Measurements from ENCODE around the gene RIC1.

RIC1 gene

DNA sequence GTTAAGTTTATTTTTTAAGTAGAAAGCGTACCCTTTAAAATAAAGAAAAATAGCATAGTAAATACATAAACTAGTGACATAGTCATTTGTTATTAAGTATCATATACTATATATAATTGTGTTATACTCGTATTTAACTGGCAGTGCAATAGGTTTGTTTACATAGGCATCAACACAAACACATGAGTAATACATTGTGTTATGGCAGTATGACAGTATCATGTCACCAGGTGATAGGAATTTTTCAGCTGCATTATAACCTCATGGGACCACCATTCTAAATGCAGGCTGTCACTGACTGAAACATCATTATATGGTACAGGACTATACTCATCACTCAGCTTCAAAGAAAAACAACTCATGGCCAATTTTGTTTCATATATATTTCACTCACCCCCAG is 8.4 kb upstream of the RIC1 start:
- Histone ChIP-seq H3K4me2 (ENCODE audit: low read depth, low read length, poor library complexity, severe bottlenecking) (no peak overlapping the region), H3F3A (ENCODE audit: low read depth) (no peaks in the 10 kb centered on the region), H4K20me1 (ENCODE audit: insufficient read depth, low read length, poor library complexity, severe bottlenecking) (no peaks in the 10 kb centered on the region), H3K36me3 (ENCODE audit: insufficient read depth, low read length) (no peaks in the 10 kb centered on the region), H3K79me2 (ENCODE audit: insufficient read depth, low read length) (peaks cover 13% of the 10 kb centered on the region; the same call in 1 of the 2 replicates), H3K9me2 (replicated peaks; ENCODE audit: low read depth, low read length) (no peaks in the 10 kb centered on the region), H3K27me3 (ENCODE audit: insufficient read depth, low read length, poor library complexity, severe bottlenecking) (no peaks in the 10 kb centered on the region), H2AFZ (ENCODE audit: low read length) (no peak overlapping the region), H3K4me3 (ENCODE audit: low read length, poor library complexity, severe bottlenecking) (no peak overlapping the region), H3K9ac (ENCODE audit: low read depth, low read length, poor library complexity, severe bottlenecking) (no peak overlapping the region), H3K9me3 (ENCODE audit: insufficient read depth, low read depth, low read length) (no peaks in the 10 kb centered on the region), H3K4me1 (ENCODE audit: insufficient read depth, low read length, poor library complexity, severe bottlenecking) (peaks cover 33% of the 10 kb centered on the region)
- no peak for TF ChIP-seq EZH2phosphoT487 (IDR thresholded peaks at IDR 0.05; ENCODE audit: borderline replicate concordance)
- TF ChIP-seq, protein P1, sequence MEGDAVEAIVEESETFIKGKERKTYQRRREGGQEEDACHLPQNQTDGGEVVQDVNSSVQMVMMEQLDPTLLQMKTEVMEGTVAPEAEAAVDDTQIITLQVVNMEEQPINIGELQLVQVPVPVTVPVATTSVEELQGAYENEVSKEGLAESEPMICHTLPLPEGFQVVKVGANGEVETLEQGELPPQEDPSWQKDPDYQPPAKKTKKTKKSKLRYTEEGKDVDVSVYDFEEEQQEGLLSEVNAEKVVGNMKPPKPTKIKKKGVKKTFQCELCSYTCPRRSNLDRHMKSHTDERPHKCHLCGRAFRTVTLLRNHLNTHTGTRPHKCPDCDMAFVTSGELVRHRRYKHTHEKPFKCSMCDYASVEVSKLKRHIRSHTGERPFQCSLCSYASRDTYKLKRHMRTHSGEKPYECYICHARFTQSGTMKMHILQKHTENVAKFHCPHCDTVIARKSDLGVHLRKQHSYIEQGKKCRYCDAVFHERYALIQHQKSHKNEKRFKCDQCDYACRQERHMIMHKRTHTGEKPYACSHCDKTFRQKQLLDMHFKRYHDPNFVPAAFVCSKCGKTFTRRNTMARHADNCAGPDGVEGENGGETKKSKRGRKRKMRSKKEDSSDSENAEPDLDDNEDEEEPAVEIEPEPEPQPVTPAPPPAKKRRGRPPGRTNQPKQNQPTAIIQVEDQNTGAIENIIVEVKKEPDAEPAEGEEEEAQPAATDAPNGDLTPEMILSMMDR (conservative IDR thresholded peaks at IDR 0.05; ENCODE audit: low read length): no peak

- TF ChIP-seq, protein P1 (conservative IDR thresholded peaks at IDR 0.05; ENCODE audit: low read length): no peak
- no peak for TF ChIP-seq EZH2phosphoT487 (IDR thresholded peaks at IDR 0.05; ENCODE audit: borderline replicate concordance)
- peaks cover 21% of the 10 kb centered on the region for H3K79me2 ChIP-seq (ENCODE audit: insufficient read depth, low read length)
- no peaks in the 10 kb centered on the region for H3K27me3 ChIP-seq (ENCODE audit: insufficient read depth, low read length, poor library complexity, severe bottlenecking)
- H3K4me1 ChIP-seq (ENCODE audit: insufficient read depth, low read length, poor library complexity, severe bottlenecking): peaks cover 38% of the 10 kb centered on the region
- no peaks in the 10 kb centered on the region for H3K9me2 ChIP-seq (replicated peaks; ENCODE audit: low read depth, low read length)
- no peaks in the 10 kb centered on the region for H4K20me1 ChIP-seq (ENCODE audit: insufficient read depth, low read length, poor library complexity, severe bottlenecking)
- no peak overlapping the region for H2AFZ ChIP-seq (ENCODE audit: low read length)
- no peaks in the 10 kb centered on the region for H3F3A ChIP-seq (ENCODE audit: low read depth)
- H3K4me3 ChIP-seq (ENCODE audit: low read length, poor library complexity, severe bottlenecking): no peak overlapping the region
- no peak overlapping the region for H3K9ac ChIP-seq (ENCODE audit: low read depth, low read length, poor library complexity, severe bottlenecking)
- H3K4me2 ChIP-seq (ENCODE audit: low read depth, low read length, poor library complexity, severe bottlenecking): no peak overlapping the region
- H3K9me3 ChIP-seq (ENCODE audit: insufficient read depth, low read depth, low read length): no peaks in the 10 kb centered on the region
- H3K36me3 ChIP-seq (ENCODE audit: insufficient read depth, low read length): no peaks in the 10 kb centered on the region
Observed at GRCh38 chr9:5621327-5621726, 7.6 kb upstream of the RIC1 start.

DNA sequence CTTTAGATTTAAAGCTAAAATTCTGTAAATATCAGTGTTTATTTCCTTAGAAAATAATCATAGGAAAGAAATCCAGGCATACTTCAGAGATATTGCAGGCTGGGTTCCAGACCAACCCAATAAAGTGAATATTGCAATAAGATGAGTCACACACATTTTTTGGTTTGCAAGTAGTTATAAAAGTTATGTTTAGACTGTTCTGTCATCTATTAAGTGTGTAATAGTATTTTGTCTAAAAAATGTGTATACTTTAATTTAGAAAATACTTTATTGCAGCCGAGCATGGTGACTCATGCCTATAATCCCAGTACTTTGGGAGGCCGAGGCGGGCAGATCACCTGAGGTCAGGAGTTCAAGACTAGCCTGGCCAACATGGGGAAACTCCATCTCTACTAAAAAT is 6.9 kb upstream of the RIC1 start:
- no peak overlapping the region for H3K4me2 ChIP-seq (ENCODE audit: low read depth, low read length, poor library complexity, severe bottlenecking)
- peaks cover 44% of the 10 kb centered on the region for H3K4me1 ChIP-seq (ENCODE audit: insufficient read depth, low read length, poor library complexity, severe bottlenecking)
- H3K9me3 ChIP-seq (ENCODE audit: insufficient read depth, low read depth, low read length): no peaks in the 10 kb centered on the region
- H3K9ac ChIP-seq (ENCODE audit: low read depth, low read length, poor library complexity, severe bottlenecking): no peak overlapping the region
- TF ChIP-seq EZH2phosphoT487 (IDR thresholded peaks at IDR 0.05; ENCODE audit: borderline replicate concordance): no peak
- TF ChIP-seq, protein P1 (conservative IDR thresholded peaks at IDR 0.05; ENCODE audit: low read length): no peak
- peaks cover 27% of the 10 kb centered on the region for H3K79me2 ChIP-seq (ENCODE audit: insufficient read depth, low read length)
- H3K4me3 ChIP-seq (ENCODE audit: low read length, poor library complexity, severe bottlenecking): no peak overlapping the region
- no peaks in the 10 kb centered on the region for H3K9me2 ChIP-seq (replicated peaks; ENCODE audit: low read depth, low read length)
- no peaks in the 10 kb centered on the region for H3K27me3 ChIP-seq (ENCODE audit: insufficient read depth, low read length, poor library complexity, severe bottlenecking)
- H4K20me1 ChIP-seq (ENCODE audit: insufficient read depth, low read length, poor library complexity, severe bottlenecking): no peaks in the 10 kb centered on the region
- no peaks in the 10 kb centered on the region for H3K36me3 ChIP-seq (ENCODE audit: insufficient read depth, low read length)
- no peak overlapping the region for H2AFZ ChIP-seq (ENCODE audit: low read length)
- H3F3A ChIP-seq (ENCODE audit: low read depth): peaks cover 3% of the 10 kb centered on the region; the same call in 1 of the 2 replicates

Data from Loucy (cell line).